Measurements from ENCODE around the gene RNF31.
A peak's percentile ranks its signal among the peaks of the same experiment; 100 is the strongest.

The RNF31 gene

DNA sequence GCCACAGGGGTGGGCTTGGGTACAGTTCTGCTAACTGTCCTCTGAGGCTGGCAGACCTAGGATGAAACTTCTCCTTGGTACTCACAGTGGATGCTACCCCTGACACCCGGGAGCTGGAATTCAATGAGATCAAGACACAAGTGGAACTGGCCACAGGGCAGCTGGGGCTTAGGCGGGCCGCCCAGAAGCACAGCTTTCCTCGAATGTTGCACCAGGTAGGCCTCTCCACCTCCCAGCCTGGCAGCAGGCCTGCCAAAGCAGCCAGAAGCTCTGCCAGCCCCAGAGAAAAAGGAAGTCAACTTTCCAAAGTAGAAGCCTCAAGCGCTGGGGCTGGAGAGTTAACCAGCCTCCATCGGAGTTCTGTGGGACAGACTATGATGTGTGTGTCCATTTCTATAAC is 30.1 kb upstream of the RNF31 start:
- no peak for DNase-seq

DNA sequence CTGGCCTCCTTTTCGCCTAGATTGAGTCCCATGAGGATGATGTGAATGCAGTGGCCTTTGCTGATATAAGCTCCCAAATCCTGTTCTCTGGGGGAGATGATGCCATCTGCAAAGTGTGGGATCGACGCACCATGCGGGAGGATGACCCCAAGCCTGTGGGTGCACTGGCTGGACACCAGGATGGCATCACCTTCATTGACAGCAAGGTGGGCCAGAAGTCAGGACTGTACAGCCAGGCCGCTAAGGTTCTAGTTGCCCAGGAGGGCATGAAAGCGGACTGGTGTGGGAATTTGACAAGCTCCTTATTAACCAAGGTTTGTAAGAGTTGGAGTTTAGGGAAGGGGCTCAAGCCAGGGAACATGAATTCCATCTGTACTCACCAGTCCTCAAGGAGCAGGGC is 27.6 kb upstream of the RNF31 start:
- DNase-seq = no peak

DNA sequence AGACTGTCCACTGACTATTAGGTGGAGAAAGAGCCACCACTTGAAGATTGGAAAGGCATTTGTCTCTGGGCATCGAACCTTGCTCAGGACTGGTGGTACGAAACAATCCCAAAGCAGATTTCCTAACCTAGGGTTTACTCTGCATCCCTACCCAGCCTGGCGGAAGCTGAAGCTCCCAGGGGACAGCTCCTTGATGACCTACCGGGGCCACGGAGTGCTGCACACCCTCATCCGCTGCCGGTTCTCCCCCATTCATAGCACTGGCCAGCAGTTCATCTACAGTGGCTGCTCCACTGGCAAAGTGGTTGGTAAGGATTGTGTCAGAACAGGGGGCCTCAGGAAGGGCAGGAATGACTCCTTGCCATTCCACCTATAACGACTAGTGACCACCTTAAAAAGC is 26.1 kb upstream of the RNF31 start:
- no peak for DNase-seq

DNA sequence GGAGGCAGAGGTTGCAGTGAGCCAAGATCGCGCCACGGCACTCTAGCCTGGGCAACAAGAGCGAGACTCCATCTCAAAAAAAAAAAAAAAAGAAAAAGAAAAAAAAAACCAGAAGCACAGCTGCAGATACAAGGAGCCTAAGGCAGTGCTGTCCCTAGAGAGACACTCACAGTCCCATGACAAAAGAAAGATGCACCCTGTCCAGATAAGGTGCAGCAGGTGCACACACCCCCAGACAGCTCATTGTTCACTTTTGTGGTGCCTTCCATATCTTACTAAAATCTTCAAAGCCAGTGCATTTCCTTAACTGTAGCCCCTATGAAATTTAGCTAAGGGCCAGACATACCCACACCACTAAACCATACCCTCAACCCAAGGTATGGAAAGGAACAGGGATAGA is 24.9 kb upstream of the RNF31 start:
- no peak for DNase-seq

DNA sequence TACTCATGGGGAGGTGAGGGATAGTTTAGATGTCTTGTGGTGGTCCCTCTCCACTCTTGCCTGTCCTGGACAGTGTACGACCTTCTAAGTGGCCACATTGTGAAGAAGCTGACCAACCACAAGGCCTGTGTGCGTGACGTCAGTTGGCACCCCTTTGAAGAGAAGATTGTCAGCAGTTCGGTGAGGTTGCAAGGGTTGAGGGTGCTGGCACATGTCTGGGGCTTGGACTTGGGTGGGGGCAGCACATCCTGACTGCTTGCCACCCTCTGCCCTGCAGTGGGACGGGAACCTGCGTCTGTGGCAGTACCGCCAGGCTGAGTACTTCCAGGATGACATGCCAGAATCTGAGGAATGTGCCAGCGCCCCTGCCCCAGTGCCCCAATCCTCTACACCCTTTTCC is 24.4 kb upstream of the RNF31 start:
- DNase-seq = no peak

DNA sequence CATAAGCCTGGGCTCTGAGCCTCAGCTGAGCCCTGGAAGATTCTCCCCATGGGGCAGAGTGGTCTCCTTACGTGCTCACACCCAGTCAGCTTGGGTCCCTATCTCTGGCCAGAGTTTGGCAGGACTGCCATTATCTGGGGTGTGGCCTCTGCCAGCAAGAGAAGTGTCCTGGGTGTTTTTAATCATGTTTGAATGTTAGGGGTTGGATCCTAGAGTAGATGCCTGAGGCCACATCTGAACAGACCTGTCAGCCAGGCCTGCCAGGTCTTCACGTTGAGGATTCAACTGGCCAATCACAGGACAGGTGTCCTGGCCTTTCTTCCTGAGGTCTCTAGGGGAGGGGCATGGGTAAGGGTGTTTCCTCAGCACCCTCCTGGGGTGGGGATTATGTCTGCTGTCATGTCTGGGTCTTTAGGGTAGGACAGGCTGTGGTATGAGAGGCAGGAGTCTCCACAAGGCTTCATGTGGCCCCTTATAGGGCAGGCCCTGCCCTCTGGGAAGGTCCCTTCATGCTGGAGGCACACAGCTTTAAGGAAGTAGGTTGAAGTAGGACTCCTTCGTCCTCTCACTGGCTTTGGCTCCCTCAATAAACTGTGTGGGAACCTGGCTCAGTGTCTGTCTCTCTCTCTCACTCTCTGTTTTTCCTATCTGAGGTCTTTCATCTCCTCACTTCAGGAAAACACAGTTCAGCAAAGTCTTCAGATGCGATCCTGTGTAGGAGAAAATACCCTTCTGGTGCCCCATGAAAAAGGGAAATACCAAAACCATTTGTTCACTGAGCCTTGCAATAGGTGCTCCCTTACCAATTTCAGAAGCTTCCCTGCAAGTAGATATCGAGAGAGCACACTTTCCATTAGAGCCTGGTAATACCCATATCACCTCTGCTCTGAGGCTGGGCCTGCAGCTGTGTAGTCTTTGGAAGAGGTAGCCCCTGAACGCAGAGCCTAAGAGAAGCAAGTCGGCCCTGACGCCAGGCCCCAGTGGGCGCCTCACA is 23.6 kb upstream of the RNF31 start:
- no peak for DNase-seq

DNA sequence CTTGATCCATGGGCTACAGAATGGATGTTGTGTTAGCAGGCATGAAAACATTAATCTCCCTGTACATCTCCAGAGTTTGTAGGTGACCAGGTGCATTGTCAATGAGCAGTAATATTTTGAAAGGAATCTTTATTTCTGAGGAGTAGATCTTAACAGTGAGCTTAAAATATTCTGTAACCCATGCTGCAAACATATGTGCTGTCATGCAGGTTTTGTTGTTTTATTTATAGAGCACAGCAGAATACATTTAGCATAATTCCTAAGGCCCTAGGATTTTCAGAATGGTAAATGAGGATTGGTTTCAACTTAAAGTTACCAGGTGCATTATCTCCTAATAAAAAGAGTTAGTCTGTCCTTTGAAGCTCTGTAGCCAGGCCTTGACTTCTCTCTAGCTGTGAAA is 20.4 kb upstream of the RNF31 start:
- no peak for DNase-seq

DNA sequence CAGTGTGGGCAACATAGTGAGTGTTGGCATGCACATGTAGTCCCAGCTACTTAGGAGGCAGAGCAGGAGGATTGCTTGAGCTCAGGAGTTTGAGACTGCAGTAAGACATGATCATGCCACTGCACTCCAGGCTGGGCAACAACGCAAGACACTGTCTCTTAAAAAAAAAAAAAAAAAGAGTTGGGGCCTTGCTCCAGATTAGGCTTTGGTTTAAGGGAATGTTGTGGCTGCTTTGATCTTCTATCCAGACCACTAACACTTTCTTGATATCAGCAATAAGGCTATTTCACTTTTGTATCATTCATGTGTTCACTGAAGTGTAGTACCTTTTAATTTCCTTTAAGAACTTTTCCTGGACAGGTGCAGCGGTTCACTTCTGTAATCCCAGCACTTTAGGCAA is 19.6 kb upstream of the RNF31 start:
- no peak for DNase-seq

DNA sequence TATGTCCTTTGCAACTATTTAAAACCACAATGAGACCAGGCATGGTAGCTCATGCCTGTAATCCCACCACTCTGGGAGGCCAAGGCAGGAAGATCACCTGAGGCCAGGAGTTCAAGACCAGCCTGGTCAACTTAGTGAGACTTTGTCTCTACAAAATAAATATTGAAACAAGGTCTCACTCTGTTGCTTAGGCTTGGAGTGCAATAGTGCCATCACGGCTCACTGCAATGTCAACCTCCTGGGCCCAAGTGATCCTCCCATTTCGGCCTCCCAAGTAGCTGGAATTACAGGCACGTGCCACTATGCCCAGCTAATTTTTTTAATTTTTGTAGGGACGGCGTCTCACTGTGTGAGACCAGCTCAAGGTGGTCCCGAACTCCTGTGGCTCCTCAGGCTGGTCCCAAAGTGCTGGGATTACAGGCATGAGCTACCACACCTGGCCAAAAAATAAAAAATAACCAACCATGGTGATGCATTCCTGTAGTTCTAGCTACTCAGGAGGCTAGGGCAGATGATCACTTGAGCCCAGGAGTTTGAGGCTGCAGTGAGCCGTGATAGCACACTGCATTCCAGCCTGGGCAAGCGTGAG is 17.8 kb upstream of the RNF31 start:
- DNase-seq = no peak

DNA sequence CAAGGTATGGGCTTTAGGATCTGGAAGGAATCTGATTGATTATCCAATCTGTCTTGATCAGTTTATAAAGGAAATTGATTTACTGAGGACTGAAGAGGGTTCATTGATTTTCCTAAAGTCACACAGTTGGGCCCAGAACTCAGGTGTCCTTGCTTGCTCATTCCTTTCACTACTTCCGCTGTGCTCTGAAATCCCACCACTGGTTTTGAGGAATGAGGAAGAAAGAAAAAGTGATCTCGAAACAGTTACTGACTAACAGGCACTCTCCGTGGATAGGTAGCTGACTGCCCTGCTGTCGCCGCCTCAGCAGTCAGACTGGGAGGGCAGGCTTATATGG is 16.9 kb upstream of the RNF31 start, which contains the start of gene FITM1:
Gene FITM1, plus strand, starts transcription at position 280 of the 337 bp plus-strand sequence. CDS start 905 bp downstream, outside the sequence.
- no peak for DNase-seq

DNA sequence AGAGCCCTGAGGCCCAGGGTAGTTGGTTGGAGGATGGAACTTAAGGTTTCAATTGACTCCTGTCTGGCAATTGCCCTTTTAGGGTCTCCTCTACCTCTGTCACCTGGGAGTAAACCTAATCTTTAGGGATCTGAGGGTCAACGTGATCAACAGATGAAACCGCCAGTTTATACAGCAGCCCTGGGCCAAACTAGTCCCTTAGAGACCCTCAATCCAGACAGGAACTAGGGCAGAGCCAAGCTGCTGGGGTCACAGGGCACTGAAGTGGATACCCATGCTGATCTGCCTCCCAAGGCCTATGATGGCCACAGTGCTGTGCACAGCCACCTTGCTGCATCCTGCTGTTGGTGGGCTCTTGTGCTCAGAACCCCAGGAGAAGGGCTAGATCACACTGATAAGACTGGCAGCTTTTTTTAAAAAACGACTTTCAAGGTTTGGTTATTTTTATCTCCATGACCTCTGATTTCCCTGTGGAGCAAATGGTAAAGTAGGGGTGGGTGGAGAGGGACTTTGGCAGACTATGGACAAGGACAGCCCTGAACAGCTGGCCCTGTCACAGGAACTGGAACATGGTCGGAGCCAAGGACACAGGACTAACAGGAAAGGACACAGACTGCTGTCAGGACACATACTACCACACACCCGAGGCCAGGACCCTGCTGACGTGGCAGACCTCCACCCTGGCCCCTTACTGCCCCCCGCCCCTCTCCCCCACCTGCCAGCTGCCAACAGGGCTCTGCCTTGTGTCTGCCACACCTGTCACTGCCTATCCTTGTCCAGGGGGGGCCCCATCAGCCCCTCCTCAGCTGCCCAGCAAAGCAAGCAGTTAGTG is 16.4 kb upstream of the RNF31 start:
- no peak for DNase-seq

DNA sequence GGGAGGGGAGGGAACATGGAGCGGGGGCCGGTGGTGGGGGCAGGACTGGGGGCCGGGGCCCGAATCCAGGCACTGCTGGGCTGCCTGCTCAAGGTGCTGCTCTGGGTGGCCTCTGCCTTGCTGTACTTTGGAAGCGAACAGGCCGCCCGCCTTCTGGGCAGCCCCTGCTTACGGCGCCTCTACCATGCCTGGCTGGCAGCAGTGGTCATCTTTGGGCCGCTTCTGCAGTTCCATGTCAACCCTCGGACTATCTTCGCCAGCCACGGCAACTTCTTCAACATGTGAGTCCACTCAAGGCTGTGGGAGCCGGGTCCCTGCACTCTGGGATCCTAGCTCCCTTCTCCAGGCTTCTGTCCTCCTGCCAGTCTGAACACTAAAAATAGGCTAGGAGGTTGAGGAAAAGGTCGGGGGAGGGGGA is 15.7 kb upstream of the RNF31 start:
- no peak for DNase-seq

DNA sequence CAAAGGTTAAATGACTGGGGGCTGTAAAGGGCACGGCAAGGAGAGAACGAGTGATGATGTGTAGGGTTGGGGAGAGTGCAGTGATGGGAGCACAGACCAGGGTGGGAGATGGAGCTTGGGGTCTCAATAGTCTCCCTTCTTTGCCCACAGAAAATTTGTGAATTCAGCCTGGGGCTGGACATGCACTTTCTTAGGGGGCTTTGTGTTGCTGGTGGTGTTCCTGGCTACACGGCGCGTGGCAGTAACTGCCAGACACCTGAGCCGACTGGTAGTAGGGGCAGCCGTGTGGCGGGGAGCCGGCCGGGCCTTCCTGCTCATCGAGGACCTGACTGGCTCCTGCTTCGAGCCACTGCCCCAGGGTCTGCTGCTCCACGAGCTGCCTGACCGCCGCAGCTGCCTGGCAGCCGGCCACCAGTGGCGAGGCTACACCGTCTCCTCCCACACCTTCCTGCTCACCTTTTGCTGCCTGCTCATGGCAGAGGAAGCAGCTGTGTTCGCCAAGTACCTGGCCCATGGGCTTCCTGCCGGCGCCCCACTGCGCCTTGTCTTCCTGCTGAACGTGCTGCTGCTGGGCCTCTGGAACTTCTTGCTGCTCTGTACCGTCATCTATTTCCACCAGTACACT is 15.1 kb upstream of the RNF31 start:
- no peak for DNase-seq

DNA sequence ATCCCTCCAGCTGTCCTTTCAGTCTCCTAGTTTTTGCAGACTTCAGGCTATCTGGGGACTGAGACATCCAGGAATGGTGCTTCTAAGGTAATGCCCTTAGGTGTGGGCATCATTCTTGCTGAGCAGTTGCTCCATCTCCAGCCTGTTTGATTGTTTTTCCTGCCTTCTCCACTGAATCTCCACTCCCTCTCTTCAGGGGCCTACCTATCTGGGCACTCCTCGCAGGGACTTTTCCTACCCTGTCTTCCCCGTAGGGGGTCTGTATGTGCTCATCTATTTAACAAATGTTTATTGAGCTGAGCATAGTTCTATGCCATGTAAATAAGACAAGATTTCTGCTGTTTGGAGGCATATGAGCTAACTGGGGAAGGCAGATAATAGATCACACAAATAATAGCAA is 14.3 kb upstream of the RNF31 start:
- DNase-seq = no peak

DNA sequence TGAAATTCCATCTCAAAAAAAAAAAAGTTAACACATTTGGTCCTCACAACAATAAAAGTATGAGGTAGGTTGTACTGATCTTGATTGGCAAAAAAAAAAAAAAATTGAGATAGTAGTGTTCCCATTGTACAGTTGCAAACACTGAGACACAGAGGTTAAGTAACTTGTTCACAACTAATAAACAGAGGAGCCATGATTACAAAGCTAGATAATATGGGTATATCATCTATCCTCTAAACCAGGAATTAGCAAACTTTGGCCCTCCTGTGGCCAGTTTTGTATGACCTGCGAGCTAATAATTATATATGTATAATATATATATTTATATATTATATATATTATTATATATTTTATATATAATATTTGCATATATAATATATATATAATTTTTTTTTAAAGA is 13.6 kb upstream of the RNF31 start:
- no peak for DNase-seq

DNA sequence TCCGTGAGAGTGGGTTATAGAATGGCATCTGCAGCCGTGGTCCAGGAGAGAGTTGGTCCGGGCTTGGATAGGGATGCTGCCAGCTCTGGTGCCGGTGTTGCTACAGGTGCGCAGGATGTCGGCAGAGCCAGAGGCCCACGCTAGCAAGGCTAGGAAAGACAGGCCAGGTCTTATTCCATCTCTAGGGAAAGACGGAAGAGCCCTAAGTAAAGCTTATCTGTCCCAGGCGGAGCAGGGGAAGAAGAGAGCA is 11.8 kb upstream of the RNF31 start:
- DNase-seq = no peak

DNA sequence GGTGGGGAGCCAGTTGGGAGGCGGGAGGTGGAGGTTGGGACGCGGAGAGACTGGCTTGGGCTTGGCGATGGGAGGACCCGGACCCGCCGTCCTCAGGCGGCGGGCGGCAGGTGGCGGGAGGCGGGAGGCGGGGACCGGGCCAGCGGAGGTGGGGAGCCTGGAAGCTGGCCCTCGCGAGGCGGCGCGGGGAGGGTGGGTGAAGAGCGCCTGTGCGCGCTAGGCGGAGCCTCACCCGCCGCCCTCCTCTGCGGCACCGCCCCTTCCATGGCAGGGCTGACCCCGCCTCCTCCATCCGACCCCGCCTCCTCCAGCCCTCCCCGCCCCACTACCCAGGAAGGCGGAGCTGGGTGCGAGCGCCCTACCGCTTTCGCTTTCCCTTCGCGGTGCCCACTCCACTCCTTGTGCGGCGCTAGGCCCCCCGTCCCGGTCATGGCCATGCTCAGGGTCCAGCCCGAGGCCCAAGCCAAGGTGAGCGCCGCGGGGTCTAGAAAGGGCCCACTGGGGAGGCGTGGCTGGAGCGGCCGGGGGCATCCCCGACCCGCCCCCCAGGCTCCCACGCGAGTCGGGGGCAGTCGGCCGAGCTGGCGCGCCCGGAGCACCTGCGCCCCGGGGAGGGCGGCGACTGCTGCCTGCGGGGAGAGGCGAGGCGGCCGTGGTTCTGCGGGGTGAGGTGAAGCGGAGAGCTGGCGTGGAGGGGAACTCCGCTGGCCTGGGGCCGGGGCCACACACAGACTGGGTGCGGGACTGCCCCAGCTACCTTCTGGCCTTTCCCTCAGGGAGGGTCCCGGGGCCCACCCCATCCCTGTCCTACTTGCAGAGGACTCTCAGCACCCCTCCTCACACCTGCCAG is 11.2 kb upstream of the RNF31 start, which contains the start of gene PSME1:
Gene PSME1, plus strand, starts transcription at position 361 of the 850 bp plus-strand sequence. Its CDS starts 69 bp downstream, at position 430.
- peak; percentile 90 for DNase-seq

DNA sequence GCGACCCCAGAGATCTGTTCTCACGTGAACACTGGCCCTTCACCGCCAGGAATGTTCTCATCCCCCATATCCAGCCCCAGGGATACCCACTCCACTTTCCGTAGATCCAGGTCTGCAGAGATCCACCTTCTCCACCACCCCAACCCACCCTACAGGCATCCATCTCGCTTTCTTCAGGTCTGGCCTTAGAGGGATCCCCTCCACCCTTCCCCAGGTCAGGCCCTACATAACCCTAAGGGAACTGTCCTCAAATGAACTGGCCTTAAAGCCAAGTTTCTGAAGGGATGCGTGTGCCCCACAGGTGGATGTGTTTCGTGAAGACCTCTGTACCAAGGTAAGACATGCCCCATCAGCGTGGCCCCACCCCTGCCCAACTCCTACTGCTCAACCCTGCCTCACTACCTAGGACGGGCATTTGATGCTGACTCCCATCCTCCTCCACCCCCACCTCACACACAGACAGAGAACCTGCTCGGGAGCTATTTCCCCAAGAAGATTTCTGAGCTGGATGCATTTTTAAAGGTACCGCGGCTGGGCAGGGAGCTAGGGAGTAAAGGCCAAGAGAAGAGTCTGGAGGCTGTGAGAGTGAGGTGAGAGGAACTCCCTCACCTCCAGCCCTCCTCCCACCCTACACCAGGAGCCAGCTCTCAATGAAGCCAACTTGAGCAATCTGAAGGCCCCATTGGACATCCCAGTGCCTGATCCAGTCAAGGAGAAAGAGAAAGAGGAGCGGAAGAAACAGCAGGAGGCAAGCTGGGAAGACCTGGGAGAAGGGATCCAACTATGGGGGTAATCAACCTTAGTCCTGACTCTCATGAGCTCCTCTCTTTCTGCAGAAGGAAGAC is 10.4 kb upstream of the RNF31 start:
- no peak for DNase-seq

DNA sequence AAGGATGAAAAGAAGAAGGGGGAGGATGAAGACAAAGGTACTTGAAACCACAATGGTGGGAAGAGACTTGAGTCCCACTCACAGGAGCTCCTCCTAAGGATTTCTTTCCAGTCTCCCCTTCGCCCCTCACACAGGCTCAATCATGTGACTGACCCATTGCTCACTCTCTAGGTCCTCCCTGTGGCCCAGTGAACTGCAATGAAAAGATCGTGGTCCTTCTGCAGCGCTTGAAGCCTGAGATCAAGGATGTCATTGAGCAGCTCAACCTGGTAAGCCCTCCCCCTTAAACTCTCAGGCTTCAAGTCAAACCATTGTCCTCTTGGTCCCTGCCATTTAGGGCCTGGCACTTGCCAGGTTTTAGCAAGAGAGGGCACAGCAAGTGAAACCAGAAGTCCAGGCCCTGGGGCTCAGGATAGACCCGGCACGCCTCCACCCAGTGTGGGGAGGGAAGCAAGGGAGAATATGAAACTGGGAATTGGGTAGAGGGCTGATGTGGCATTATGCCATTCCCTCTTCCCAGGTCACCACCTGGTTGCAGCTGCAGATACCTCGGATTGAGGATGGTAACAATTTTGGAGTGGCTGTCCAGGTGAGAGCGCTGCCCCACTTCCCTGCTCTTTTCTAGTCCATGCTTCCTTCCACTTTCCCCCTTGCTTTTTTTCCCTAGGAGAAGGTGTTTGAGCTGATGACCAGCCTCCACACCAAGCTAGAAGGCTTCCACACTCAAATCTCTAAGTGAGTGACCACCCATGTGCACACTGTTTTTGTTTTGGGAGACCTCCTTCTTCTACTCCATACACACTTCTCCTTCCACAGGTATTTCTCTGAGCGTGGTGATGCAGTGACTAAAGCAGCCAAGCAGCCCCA is 9.5 kb upstream of the RNF31 start:
- DNase-seq = no peak
